Measurements from ENCODE around the gene DDAH1. TPM values are rescaled to one million over a fixed set of nuclear protein-coding genes. Genes with fewer than 3 reads are reported as not detected.

Gene DDAH1
- total and polyA plus RNA-seq, 2 experiments from 2014 or later: 9.1 to 15.5 TPM

- Histone ChIP-seq H3K9me3 (ENCODE audit: low read depth) (no peaks in the 10 kb centered on the region), H3K4me3 (no peak overlapping the region), H3K4me1 (ENCODE audit: low read depth) (no peaks in the 10 kb centered on the region), H3K27ac (no peak overlapping the region), H3K36me3 (no peaks in the 10 kb centered on the region), H3K27me3 (no peaks in the 10 kb centered on the region)
- no peak for DNase-seq (ENCODE audit: low read depth in 1 of 2, low spot score in 1 of 2)
- TF ChIP-seq CTCF (IDR thresholded peaks at IDR 0.05; ENCODE audit: low read depth, low read length): no peak
Measured at GRCh38 chr1:85393490-85393889, 71.5 kb downstream of the DDAH1 start.

GRCh38 chr1:85388416-85388815, 76.5 kb downstream of the DDAH1 start:
- no peak for DNase-seq (ENCODE audit: low read depth in 1 of 2, low spot score in 1 of 2)
- Histone ChIP-seq H3K4me1 (ENCODE audit: low read depth) (no peaks in the 10 kb centered on the region), H3K9me3 (ENCODE audit: low read depth) (no peaks in the 10 kb centered on the region), H3K27me3 (no peaks in the 10 kb centered on the region), H3K27ac (no peak overlapping the region), H3K36me3 (no peaks in the 10 kb centered on the region), H3K4me3 (no peak overlapping the region)
- no peak for TF ChIP-seq CTCF (IDR thresholded peaks at IDR 0.05; ENCODE audit: low read depth, low read length)

- TF ChIP-seq CTCF (IDR thresholded peaks at IDR 0.05; ENCODE audit: low read depth, low read length): no peak
Measured at GRCh38 chr1:85387781-85388180, 77.2 kb downstream of the DDAH1 start.

GRCh38 chr1:85386068-85386722, 78.8 kb downstream of the DDAH1 start:
- Histone ChIP-seq H3K4me3 (no peak overlapping the region), H3K27ac (no peak overlapping the region), H3K9me3 (ENCODE audit: low read depth) (no peaks in the 10 kb centered on the region), H3K36me3 (no peaks in the 10 kb centered on the region), H3K4me1 (ENCODE audit: low read depth) (no peaks in the 10 kb centered on the region), H3K27me3 (no peaks in the 10 kb centered on the region)
- no peak for DNase-seq (ENCODE audit: low read depth in 1 of 2, low spot score in 1 of 2)
- TF ChIP-seq CTCF (IDR thresholded peaks at IDR 0.05; ENCODE audit: low read depth, low read length): no peak

More at GRCh38 chr1:85387781-85388180, 77.2 kb downstream of the DDAH1 start:
- Histone ChIP-seq H3K4me3 (no peak overlapping the region), H3K27ac (no peak overlapping the region), H3K9me3 (ENCODE audit: low read depth) (no peaks in the 10 kb centered on the region), H3K36me3 (no peaks in the 10 kb centered on the region), H3K4me1 (ENCODE audit: low read depth) (no peaks in the 10 kb centered on the region), H3K27me3 (no peaks in the 10 kb centered on the region)
- DNase-seq (ENCODE audit: low read depth in 1 of 2, low spot score in 1 of 2): no peak

GRCh38 chr1:85379203-85380136, 85.5 kb downstream of the DDAH1 start:
- H3K27ac ChIP-seq: no peak overlapping the region
- TF ChIP-seq CTCF (IDR thresholded peaks at IDR 0.05; ENCODE audit: low read depth, low read length): no peak
- H3K4me1 ChIP-seq (ENCODE audit: low read depth): no peaks in the 10 kb centered on the region
- DNase-seq (ENCODE audit: low read depth in 1 of 2, low spot score in 1 of 2): peak in 1 of 2 donors; percentile 75
- no peaks in the 10 kb centered on the region for H3K9me3 ChIP-seq (ENCODE audit: low read depth)
- H3K27me3 ChIP-seq: no peaks in the 10 kb centered on the region
- no peaks in the 10 kb centered on the region for H3K36me3 ChIP-seq
- H3K4me3 ChIP-seq: no peak overlapping the region

All from cardiac muscle cell (in vitro differentiated cells and primary cell).